T47D (cell line): ENCODE results near the gene CDC42BPA.

Source experiments
- DNase-seq, 2 experiments: peaks; one replicate each; pipeline versions ENCODE4 v3.0.0 to v3.0.0-alpha.2; 2011 to 2012; ENCODE audit warnings: low read depth in 1 of 2, low spot score in 1 of 2
- JUND ChIP-seq: IDR thresholded peaks from 2 replicates; pipeline ENCODE4 v1.6.1; 2012; ENCODE audit warnings: low read depth
- in situ Hi-C: cut with HindIII; loops from 2 replicates; pipeline ENCODE4 v1.10.0; 2016; ENCODE audit warnings: low sequenced_read_pairs, low pct_unique_long_range_greater_than_20kb

CDC42BPA gene

GRCh38 chr1:227093309-227093708 lies 225.0 kb downstream of the CDC42BPA start:
- TF ChIP-seq JUND = no peak
- in situ Hi-C loops = no loop called here
- no peak for DNase-seq

- in situ Hi-C loops = no loop called here
- DNase-seq = no peak
Measured at GRCh38 chr1:227092069-227092468, 226.2 kb downstream of the CDC42BPA start.

GRCh38 chr1:227086636-227087035 lies 231.7 kb downstream of the CDC42BPA start:
- DNase-seq = peak in 1 of 2 experiments; percentile 67
- in situ Hi-C loops = no loop called here
- no peak for TF ChIP-seq JUND

More at GRCh38 chr1:227092069-227092468, 226.2 kb downstream of the CDC42BPA start:
- no peak for TF ChIP-seq JUND

GRCh38 chr1:227082999-227083746 lies 235.1 kb downstream of the CDC42BPA start:
- in situ Hi-C loops = no loop called here

DNA sequence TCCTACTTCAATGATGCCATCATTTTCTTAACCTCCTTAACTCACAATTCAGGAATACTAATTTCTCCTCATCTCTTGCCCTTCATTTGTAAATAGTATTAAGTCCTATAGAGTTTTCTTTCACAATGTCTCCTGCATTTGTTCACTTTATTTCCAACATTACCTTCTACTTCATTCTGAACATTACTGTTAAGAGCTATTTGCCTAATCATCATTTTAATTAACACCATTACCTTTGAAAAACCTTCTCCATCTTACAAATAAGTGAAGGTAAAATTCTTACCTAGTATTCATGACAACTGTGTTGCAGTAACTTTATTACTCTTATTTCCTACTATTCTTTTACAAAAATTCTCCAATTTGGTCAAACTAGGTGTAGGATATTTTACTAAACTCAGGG lies 240.5 kb downstream of the CDC42BPA start:
- in situ Hi-C loops = no loop called here
- TF ChIP-seq JUND = no peak
- DNase-seq = no peak

More at GRCh38 chr1:227082999-227083746, 235.1 kb downstream of the CDC42BPA start:
- no peak for TF ChIP-seq JUND
- DNase-seq = no peak

DNA sequence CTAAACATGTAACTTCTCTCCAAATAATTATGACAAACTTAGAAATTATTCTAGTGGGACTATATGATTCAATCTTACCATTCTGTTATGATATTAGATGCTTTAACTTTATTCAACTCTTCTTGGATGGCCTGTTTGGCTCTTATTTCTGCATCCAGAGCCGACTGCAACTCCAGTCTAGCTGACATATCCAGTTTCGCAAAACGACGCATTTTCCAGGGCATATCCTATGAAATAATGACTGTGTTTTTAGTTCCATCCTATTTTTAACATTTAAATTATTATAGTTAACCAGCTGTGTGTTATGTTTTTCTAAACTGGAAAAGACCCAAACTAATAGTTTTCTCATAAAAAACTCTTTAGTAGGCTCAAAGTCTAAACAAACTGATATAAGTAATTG lies 244.5 kb downstream of the CDC42BPA start:
- TF ChIP-seq JUND = no peak
- DNase-seq = no peak
- in situ Hi-C loops = no loop called here

DNA sequence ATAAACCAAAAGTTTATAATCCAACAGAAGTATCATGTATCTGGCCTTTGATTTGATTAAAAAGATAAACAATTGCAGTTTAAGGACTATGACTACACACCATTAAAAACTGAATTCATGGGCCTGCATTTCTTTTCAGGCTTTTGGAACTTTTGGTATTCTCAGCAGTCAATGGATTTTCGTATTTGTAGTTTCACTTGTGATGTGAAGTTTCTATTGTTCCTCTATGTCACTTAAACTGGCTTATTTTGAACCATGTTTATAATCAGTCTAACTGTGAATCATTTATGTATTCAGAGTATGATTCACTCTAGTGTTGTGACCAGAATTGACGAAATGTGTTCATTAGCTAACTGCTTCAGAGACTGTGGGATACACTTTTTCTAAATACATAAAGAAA lies 245.3 kb downstream of the CDC42BPA start:
- in situ Hi-C loops = no loop called here
- DNase-seq = no peak
- no peak for TF ChIP-seq JUND

DNA sequence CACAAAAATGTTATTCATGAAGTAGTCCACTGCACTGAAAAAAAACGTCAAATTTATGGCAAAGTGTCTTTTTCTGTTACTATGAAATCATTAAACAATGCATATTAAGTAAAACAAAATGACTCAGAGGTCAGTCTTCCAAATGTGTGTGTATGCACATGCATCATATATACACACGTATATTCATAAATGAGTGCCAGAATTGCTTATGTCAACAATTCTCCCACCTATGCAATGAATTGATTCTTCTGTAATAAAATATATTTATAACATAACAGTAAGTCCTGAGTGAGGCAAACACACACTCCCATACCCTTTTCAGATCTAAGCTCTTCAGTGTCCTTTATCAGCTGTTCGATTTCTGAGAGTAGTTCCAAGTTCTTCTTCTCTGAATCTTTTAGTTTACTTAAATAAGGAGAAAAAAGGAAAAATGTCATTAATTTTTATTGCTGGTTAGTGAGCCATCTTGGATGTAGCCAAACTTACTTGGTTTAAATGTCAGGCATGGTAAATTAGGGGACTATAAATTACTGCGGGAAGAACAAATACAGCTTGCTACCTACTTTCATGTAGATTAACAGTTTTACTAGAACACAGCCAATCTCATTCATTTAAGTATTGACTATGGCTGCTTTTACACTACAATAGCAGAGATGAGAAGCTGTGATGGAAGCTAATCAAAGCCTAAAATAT lies 246.3 kb downstream of the CDC42BPA start:
- DNase-seq = no peak
- in situ Hi-C loops = no loop called here
- TF ChIP-seq JUND = no peak

GRCh38 chr1:227070638-227071285 lies 247.5 kb downstream of the CDC42BPA start:
- TF ChIP-seq JUND = no peak
- no peak for DNase-seq
- in situ Hi-C loops = no loop called here

DNA sequence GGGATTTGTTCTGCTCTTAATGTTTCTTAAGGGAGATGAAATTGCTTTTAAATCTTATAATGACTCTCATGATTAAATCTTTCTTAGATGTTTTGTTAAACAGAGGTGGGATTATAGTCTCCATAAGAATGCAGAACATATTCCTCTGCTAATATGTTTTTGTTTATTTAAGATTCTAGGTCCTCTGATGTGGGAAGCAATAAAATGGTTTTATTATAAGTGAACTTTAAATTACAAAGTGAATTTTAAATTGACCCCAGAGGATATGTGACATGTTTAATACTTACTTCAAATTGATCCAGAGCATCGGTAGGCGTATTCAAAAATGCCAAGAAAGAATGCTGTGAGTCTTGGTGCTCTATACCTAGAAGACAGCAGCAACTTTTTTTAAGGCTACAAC lies 248.8 kb downstream of the CDC42BPA start:
- no peak for TF ChIP-seq JUND
- in situ Hi-C loops = no loop called here
- DNase-seq = no peak

DNA sequence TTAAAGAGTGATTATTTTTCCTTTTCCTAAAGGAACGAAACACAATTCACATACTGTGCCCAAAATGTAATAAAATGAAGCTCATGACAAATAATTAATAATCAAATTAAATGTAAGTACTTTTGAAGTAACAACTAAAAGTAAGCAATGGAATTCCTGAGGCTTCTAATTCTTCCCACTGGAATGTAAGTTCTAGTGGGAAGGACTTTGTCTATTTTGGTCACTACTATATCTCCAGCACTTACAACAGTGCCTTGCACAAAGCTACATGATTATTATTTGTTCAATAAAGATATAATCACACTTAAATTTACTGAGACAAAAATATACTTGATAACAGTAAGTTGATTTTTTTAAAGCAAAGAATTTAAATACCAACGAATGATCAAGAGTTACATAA lies 249.4 kb downstream of the CDC42BPA start:
- in situ Hi-C loops = no loop called here
- no peak for DNase-seq
- no peak for TF ChIP-seq JUND

GRCh38 chr1:227066999-227067398 lies 251.3 kb downstream of the CDC42BPA start:
- no peak for TF ChIP-seq JUND
- no peak for DNase-seq
- in situ Hi-C loops = no loop called here

GRCh38 chr1:227065311-227065710 lies 253.0 kb downstream of the CDC42BPA start:
- DNase-seq = no peak
- no peak for TF ChIP-seq JUND
- in situ Hi-C loops = no loop called here
